K562 (cell line): ENCODE results near the gene RNASET2. TPM values are rescaled to one million over a fixed set of nuclear protein-coding genes. Genes with fewer than 3 reads are reported as not detected.

Experiments used
- FIP1L1 ChIP-seq: fragments of 200-400 bp; formaldehyde crosslinking; IDR thresholded peaks from 2 replicates; pipeline ENCODE4 v1.6.1; 2018; ENCODE audit warnings: mild to moderate bottlenecking, low read depth, low read length; ENCODE audit not compliant: poor library complexity, severe bottlenecking
- FOXM1 ChIP-seq, 2 experiments: fragments of 450-650 bp in 1 of 2; sonication (generic) in 1 of 2; formaldehyde crosslinking in 1 of 2; IDR thresholded peaks; 2 replicates each; pipeline versions ENCODE4 v1.6.1 to v1.9.0; 2017 to 2022; ENCODE audit warnings: low read depth in 2 of 2, mild to moderate bottlenecking in 2 of 2, missing genetic modification reagents in 1 of 2, moderate library complexity in 1 of 2
- MTA1 ChIP-seq: fragments of 450-650 bp; IDR thresholded peaks from 2 replicates; pipeline ENCODE4 v1.6.1; 2017; ENCODE audit warnings: borderline replicate concordance
- MTF1 ChIP-seq: fragments of 250-450 bp; sonication (Bioruptor Pico); IDR thresholded peaks from 2 replicates; pipeline ENCODE4 v1.9.0; 2021; ENCODE audit warnings: moderate library complexity, mild to moderate bottlenecking, inconsistent platforms, borderline replicate concordance
- MYC ChIP-seq, 2 experiments: fragments of 250-450 bp in 1 of 2; sonication (Bioruptor Pico) in 1 of 2; IDR thresholded peaks; 2 replicates each; pipeline versions ENCODE4 v1.5.1 to v1.6.1; 2012 to 2021; ENCODE audit warnings: low read depth in 2 of 2, borderline replicate concordance in 1 of 2, improper control_type of control experiment in 1 of 2, low read length in 1 of 2, mild to moderate bottlenecking in 1 of 2, moderate library complexity in 1 of 2
- PML ChIP-seq: IDR thresholded peaks from 2 replicates; pipeline ENCODE4 v1.6.1; 2012; ENCODE audit warnings: low read length, inconsistent platforms
- ZBTB11 ChIP-seq, 3 experiments: fragments of 200-800 bp in 1 of 3; fragments of 250-450 bp in 1 of 3; fragments of 450-650 bp in 1 of 3; sonication (Bioruptor Pico) in 1 of 3; sonication (Bioruptor generic) in 1 of 3; formaldehyde crosslinking in 1 of 3; IDR thresholded peaks; 2 replicates each; pipeline versions ENCODE4 v1.6.1 to v1.8.0; 2016 to 2022; ENCODE audit warnings: mild to moderate bottlenecking in 2 of 3, missing genetic modification characterization in 2 of 3, missing compliant biosample characterization in 1 of 3, moderate library complexity in 1 of 3
- ZNF41 ChIP-seq: fragments of 250-450 bp; sonication (Bioruptor Pico); conservative IDR thresholded peaks from 2 replicates; pipeline ENCODE4 v1.4.0; 2020; ENCODE audit warnings: mild to moderate bottlenecking
- polyA plus RNA-seq, 8 experiments: library from polyadenylated mRNA; depleted of rRNA in 4 of 8; stranded (reverse) in 5 of 8; unstranded in 3 of 8; fragments of >200 nt; fragmentation: Nextera tagmentation in 2 of 8; fragmentation: Illumina TruSeq in 1 of 8; extraction: Ambion mirVana in 2 of 8; extraction: Trizol in 1 of 8; gene quantifications; 2 replicates each; pipeline versions ENCODE4 v1.2.1 to v1.2.3, GENCODE V29; 2011 to 2014; ENCODE audit warnings: inconsistent platforms in 1 of 8, missing spikeins in 1 of 8
- total RNA-seq, 7 experiments: library from RNA; depleted of rRNA in 6 of 7; stranded (reverse); fragments of >200 nt in 6 of 7; fragmentation: Illumina TruSeq in 2 of 7; extraction: Trizol in 2 of 7; gene quantifications; 2 replicates each; pipeline versions ENCODE4 v1.2.1 to v1.2.3, GENCODE V29; 2011 to 2021; ENCODE audit warnings: low replicate concordance in 1 of 7
- TF ChIP-seq, protein P1 (sequence below): sonication (generic); formaldehyde crosslinking; IDR thresholded peaks from 2 replicates; pipeline ENCODE4 v1.8.0; 2022; ENCODE audit warnings: mild to moderate bottlenecking, missing genetic modification reagents
- TF ChIP-seq, protein P2 (sequence below): sonication (generic); formaldehyde crosslinking; IDR thresholded peaks from 2 replicates; pipeline ENCODE4 v1.8.0; 2022; ENCODE audit warnings: mild to moderate bottlenecking, missing genetic modification reagents, borderline replicate concordance
- TF ChIP-seq, protein P3 (sequence below): fragments of 200-800 bp; sonication (Bioruptor generic); IDR thresholded peaks from 2 replicates; pipeline ENCODE4 v1.6.1; 2017; ENCODE audit warnings: missing genetic modification characterization, missing compliant biosample characterization
- TF ChIP-seq, protein P4 (sequence below): fragments of 250-450 bp; sonication (Bioruptor Pico); IDR thresholded peaks from 2 replicates; pipeline ENCODE4 v1.8.0; 2021; ENCODE audit warnings: moderate library complexity, mild to moderate bottlenecking, inconsistent platforms

Gene RNASET2
- total and polyA plus RNA-seq, 9 of the 15 experiments (the other 6 are each of a cell fraction or from before 2014, with no cell fraction given) = 7.4 to 141 (median 91.3) TPM

GRCh38 chr6:166942393-166943168, 13.8 kb downstream of the RNASET2 start (continued):
- no peak for TF ChIP-seq ZNF41
- TF ChIP-seq, protein P1, sequence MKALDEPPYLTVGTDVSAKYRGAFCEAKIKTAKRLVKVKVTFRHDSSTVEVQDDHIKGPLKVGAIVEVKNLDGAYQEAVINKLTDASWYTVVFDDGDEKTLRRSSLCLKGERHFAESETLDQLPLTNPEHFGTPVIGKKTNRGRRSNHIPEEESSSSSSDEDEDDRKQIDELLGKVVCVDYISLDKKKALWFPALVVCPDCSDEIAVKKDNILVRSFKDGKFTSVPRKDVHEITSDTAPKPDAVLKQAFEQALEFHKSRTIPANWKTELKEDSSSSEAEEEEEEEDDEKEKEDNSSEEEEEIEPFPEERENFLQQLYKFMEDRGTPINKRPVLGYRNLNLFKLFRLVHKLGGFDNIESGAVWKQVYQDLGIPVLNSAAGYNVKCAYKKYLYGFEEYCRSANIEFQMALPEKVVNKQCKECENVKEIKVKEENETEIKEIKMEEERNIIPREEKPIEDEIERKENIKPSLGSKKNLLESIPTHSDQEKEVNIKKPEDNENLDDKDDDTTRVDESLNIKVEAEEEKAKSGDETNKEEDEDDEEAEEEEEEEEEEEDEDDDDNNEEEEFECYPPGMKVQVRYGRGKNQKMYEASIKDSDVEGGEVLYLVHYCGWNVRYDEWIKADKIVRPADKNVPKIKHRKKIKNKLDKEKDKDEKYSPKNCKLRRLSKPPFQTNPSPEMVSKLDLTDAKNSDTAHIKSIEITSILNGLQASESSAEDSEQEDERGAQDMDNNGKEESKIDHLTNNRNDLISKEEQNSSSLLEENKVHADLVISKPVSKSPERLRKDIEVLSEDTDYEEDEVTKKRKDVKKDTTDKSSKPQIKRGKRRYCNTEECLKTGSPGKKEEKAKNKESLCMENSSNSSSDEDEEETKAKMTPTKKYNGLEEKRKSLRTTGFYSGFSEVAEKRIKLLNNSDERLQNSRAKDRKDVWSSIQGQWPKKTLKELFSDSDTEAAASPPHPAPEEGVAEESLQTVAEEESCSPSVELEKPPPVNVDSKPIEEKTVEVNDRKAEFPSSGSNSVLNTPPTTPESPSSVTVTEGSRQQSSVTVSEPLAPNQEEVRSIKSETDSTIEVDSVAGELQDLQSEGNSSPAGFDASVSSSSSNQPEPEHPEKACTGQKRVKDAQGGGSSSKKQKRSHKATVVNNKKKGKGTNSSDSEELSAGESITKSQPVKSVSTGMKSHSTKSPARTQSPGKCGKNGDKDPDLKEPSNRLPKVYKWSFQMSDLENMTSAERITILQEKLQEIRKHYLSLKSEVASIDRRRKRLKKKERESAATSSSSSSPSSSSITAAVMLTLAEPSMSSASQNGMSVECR (CRISPR knock-in tag) = no peak
- TF ChIP-seq, protein P2, sequence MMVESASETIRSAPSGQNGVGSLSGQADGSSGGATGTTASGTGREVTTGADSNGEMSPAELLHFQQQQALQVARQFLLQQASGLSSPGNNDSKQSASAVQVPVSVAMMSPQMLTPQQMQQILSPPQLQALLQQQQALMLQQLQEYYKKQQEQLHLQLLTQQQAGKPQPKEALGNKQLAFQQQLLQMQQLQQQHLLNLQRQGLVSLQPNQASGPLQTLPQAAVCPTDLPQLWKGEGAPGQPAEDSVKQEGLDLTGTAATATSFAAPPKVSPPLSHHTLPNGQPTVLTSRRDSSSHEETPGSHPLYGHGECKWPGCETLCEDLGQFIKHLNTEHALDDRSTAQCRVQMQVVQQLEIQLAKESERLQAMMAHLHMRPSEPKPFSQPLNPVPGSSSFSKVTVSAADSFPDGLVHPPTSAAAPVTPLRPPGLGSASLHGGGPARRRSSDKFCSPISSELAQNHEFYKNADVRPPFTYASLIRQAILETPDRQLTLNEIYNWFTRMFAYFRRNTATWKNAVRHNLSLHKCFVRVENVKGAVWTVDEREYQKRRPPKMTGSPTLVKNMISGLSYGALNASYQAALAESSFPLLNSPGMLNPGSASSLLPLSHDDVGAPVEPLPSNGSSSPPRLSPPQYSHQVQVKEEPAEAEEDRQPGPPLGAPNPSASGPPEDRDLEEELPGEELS = no peak
- TF ChIP-seq, protein P3, sequence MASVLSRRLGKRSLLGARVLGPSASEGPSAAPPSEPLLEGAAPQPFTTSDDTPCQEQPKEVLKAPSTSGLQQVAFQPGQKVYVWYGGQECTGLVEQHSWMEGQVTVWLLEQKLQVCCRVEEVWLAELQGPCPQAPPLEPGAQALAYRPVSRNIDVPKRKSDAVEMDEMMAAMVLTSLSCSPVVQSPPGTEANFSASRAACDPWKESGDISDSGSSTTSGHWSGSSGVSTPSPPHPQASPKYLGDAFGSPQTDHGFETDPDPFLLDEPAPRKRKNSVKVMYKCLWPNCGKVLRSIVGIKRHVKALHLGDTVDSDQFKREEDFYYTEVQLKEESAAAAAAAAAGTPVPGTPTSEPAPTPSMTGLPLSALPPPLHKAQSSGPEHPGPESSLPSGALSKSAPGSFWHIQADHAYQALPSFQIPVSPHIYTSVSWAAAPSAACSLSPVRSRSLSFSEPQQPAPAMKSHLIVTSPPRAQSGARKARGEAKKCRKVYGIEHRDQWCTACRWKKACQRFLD = peak; percentile 82; the same call in 1 of the 2 replicates
- TF ChIP-seq MTF1 (CRISPR knock-in tag) = no peak
- TF ChIP-seq, protein P4, sequence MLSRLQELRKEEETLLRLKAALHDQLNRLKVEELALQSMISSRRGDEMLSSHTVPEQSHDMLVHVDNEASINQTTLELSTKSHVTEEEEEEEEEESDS = no peak
- peak; percentile 84 for TF ChIP-seq FOXM1 (IDR thresholded peaks at IDR 0.05; ENCODE audit: low read depth)
- TF ChIP-seq FOXM1 (CRISPR knock-in tag; IDR thresholded peaks at IDR 0.05; ENCODE audit: low read depth) = no peak
- TF ChIP-seq ZBTB11 (CRISPR knock-in tag; IDR thresholded peaks at IDR 0.05) = peak in 1 of 3 experiments; percentile 59; a peak in 2 of 6 replicates
- peak; percentile 55 for TF ChIP-seq MYC (IDR thresholded peaks at IDR 0.05; ENCODE audit: low read depth, low read length)
- TF ChIP-seq MYC (CRISPR knock-in tag; IDR thresholded peaks at IDR 0.05; ENCODE audit: borderline replicate concordance, low read depth) = no peak
- TF ChIP-seq MTA1 = peak; percentile 79
- TF ChIP-seq PML = peak; percentile 88
- TF ChIP-seq FIP1L1 = no peak
